ENCODE results near the gene N4BP2.

The N4BP2 gene

DNA sequence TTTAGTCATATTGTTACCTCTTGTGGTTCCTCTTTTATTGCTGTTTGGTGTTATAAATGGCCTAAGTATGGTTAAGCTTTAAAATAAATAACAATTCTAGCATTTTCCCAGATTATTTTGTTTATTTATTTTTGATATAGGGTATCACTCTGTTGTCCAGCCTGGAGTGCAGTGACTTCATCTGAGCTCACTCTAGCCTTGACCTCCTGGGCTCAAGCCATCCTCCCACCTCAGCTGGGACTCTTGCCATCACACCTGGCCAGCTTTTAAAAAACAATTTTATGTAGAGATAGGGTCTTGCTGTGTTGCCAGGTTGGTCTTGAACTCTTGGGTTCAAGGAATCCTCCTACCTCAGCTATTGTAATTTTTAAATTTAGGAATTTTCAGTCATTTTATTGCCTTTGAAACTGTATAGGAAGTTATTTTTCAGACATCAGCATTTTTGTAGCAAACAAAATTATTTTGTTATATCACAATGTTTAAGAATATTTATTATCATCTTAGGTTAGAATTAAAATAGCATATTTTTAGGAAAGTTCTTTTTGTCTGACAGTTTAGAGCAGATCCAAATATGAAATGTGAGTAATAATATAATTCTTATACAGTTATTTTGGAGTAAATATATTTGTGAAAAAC, 73.9 kb downstream of the N4BP2 start:
- no peak for TF ChIP-seq TAF1 (IDR thresholded peaks at IDR 0.05; ENCODE audit: low read depth)
- no peak for TF ChIP-seq EP300 (IDR thresholded peaks at IDR 0.05; ENCODE audit: borderline replicate concordance)
- no peak for TF ChIP-seq RAD21 (IDR thresholded peaks at IDR 0.05; ENCODE audit: low read depth)
- no peak for TF ChIP-seq YY1 (IDR thresholded peaks at IDR 0.05; ENCODE audit: low read depth)
- no peak for TF ChIP-seq FOXM1 (IDR thresholded peaks at IDR 0.05; ENCODE audit: borderline replicate concordance, low read depth)
- TF ChIP-seq, protein P1, sequence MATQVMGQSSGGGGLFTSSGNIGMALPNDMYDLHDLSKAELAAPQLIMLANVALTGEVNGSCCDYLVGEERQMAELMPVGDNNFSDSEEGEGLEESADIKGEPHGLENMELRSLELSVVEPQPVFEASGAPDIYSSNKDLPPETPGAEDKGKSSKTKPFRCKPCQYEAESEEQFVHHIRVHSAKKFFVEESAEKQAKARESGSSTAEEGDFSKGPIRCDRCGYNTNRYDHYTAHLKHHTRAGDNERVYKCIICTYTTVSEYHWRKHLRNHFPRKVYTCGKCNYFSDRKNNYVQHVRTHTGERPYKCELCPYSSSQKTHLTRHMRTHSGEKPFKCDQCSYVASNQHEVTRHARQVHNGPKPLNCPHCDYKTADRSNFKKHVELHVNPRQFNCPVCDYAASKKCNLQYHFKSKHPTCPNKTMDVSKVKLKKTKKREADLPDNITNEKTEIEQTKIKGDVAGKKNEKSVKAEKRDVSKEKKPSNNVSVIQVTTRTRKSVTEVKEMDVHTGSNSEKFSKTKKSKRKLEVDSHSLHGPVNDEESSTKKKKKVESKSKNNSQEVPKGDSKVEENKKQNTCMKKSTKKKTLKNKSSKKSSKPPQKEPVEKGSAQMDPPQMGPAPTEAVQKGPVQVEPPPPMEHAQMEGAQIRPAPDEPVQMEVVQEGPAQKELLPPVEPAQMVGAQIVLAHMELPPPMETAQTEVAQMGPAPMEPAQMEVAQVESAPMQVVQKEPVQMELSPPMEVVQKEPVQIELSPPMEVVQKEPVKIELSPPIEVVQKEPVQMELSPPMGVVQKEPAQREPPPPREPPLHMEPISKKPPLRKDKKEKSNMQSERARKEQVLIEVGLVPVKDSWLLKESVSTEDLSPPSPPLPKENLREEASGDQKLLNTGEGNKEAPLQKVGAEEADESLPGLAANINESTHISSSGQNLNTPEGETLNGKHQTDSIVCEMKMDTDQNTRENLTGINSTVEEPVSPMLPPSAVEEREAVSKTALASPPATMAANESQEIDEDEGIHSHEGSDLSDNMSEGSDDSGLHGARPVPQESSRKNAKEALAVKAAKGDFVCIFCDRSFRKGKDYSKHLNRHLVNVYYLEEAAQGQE (IDR thresholded peaks at IDR 0.05; ENCODE audit: low read depth) = no peak
- TF ChIP-seq, protein P2, sequence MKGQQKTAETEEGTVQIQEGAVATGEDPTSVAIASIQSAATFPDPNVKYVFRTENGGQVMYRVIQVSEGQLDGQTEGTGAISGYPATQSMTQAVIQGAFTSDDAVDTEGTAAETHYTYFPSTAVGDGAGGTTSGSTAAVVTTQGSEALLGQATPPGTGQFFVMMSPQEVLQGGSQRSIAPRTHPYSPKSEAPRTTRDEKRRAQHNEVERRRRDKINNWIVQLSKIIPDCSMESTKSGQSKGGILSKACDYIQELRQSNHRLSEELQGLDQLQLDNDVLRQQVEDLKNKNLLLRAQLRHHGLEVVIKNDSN (IDR thresholded peaks at IDR 0.05) = no peak
- no peak for TF ChIP-seq ZBTB7A (IDR thresholded peaks at IDR 0.05; ENCODE audit: low read depth)
- no peak for TF ChIP-seq CREB1 (IDR thresholded peaks at IDR 0.05; ENCODE audit: low read depth)
- no peak for TF ChIP-seq CEBPB (IDR thresholded peaks at IDR 0.05)
- no peak for TF ChIP-seq TCF12 (IDR thresholded peaks at IDR 0.05; ENCODE audit: low read depth)
- no peak for TF ChIP-seq EGR1 (IDR thresholded peaks at IDR 0.05)
- TF ChIP-seq, protein P3, sequence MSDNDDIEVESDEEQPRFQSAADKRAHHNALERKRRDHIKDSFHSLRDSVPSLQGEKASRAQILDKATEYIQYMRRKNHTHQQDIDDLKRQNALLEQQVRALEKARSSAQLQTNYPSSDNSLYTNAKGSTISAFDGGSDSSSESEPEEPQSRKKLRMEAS (IDR thresholded peaks at IDR 0.05) = no peak

- TF ChIP-seq, protein P1 (IDR thresholded peaks at IDR 0.05; ENCODE audit: low read depth) = no peak
- TF ChIP-seq, protein P2 (IDR thresholded peaks at IDR 0.05) = no peak
- TF ChIP-seq, protein P3 (IDR thresholded peaks at IDR 0.05) = no peak
- no peak for TF ChIP-seq EGR1 (IDR thresholded peaks at IDR 0.05)
- no peak for TF ChIP-seq CEBPB (IDR thresholded peaks at IDR 0.05)
- TF ChIP-seq FOXM1 (IDR thresholded peaks at IDR 0.05; ENCODE audit: borderline replicate concordance, low read depth) = no peak
- no peak for TF ChIP-seq TEAD4 (IDR thresholded peaks at IDR 0.05)
- no peak for TF ChIP-seq YY1 (IDR thresholded peaks at IDR 0.05; ENCODE audit: low read depth)
- no peak for TF ChIP-seq NFIC (IDR thresholded peaks at IDR 0.05)
- no peak for TF ChIP-seq TCF12 (IDR thresholded peaks at IDR 0.05; ENCODE audit: low read depth)
- no peak for TF ChIP-seq RAD21 (IDR thresholded peaks at IDR 0.05; ENCODE audit: low read depth)
- TF ChIP-seq EP300 (IDR thresholded peaks at IDR 0.05; ENCODE audit: borderline replicate concordance) = no peak
- TF ChIP-seq CREB1 (IDR thresholded peaks at IDR 0.05; ENCODE audit: low read depth) = no peak
- no peak for TF ChIP-seq TAF1 (IDR thresholded peaks at IDR 0.05; ENCODE audit: low read depth)
- TF ChIP-seq ZBTB7A (IDR thresholded peaks at IDR 0.05; ENCODE audit: low read depth) = no peak
These were observed 76.2 kb downstream of the N4BP2 start for GRCh38 chr4:40132816-40133215.

- TF ChIP-seq EP300 (IDR thresholded peaks at IDR 0.05; ENCODE audit: borderline replicate concordance) (no peak), TAF1 (IDR thresholded peaks at IDR 0.05; ENCODE audit: low read depth) (no peak), CEBPB (IDR thresholded peaks at IDR 0.05) (no peak), ZBTB7A (IDR thresholded peaks at IDR 0.05; ENCODE audit: low read depth) (no peak), RAD21 (IDR thresholded peaks at IDR 0.05; ENCODE audit: low read depth) (no peak), TCF12 (IDR thresholded peaks at IDR 0.05; ENCODE audit: low read depth) (no peak), FOXM1 (IDR thresholded peaks at IDR 0.05; ENCODE audit: borderline replicate concordance, low read depth) (no peak), YY1 (IDR thresholded peaks at IDR 0.05; ENCODE audit: low read depth) (no peak), NFIC (IDR thresholded peaks at IDR 0.05) (no peak), EGR1 (IDR thresholded peaks at IDR 0.05) (no peak)
- TF ChIP-seq, protein P2 (IDR thresholded peaks at IDR 0.05) = no peak
- TF ChIP-seq, protein P3 (IDR thresholded peaks at IDR 0.05) = no peak
These were observed 77.7 kb downstream of the N4BP2 start for GRCh38 chr4:40134206-40134917.

- no peak for TF ChIP-seq RAD21 (IDR thresholded peaks at IDR 0.05; ENCODE audit: low read depth)
- TF ChIP-seq EGR1 (IDR thresholded peaks at IDR 0.05) = no peak
- TF ChIP-seq ZBTB7A (IDR thresholded peaks at IDR 0.05; ENCODE audit: low read depth) = no peak
- no peak for TF ChIP-seq CEBPB (IDR thresholded peaks at IDR 0.05)
- TF ChIP-seq, protein P1 (IDR thresholded peaks at IDR 0.05; ENCODE audit: low read depth) = no peak
- TF ChIP-seq, protein P2 (IDR thresholded peaks at IDR 0.05) = no peak
- TF ChIP-seq, protein P3 (IDR thresholded peaks at IDR 0.05) = no peak
- no peak for TF ChIP-seq TCF12 (IDR thresholded peaks at IDR 0.05; ENCODE audit: low read depth)
- no peak for TF ChIP-seq TEAD4 (IDR thresholded peaks at IDR 0.05)
- no peak for TF ChIP-seq FOXM1 (IDR thresholded peaks at IDR 0.05; ENCODE audit: borderline replicate concordance, low read depth)
- TF ChIP-seq NFIC (IDR thresholded peaks at IDR 0.05) = no peak
- TF ChIP-seq TAF1 (IDR thresholded peaks at IDR 0.05; ENCODE audit: low read depth) = no peak
- TF ChIP-seq EP300 (IDR thresholded peaks at IDR 0.05; ENCODE audit: borderline replicate concordance) = no peak
- no peak for TF ChIP-seq YY1 (IDR thresholded peaks at IDR 0.05; ENCODE audit: low read depth)
- TF ChIP-seq CREB1 (IDR thresholded peaks at IDR 0.05; ENCODE audit: low read depth) = no peak
These were observed 83.5 kb downstream of the N4BP2 start for GRCh38 chr4:40140196-40140595.

Measured in Ishikawa (cell line).